Naive thymus-derived CD4-positive, alpha-beta T cell (primary cell): Measurements from ENCODE around the gene INAVA. TPM values are rescaled to one million over a fixed set of nuclear protein-coding genes. Genes with fewer than 3 reads are reported as not detected.
A peak's percentile ranks its signal among the peaks of the same experiment; 100 is the strongest.
"Not testable (repeated sequence)": the region's sequence is repeated elsewhere in the genome, so short reads cannot be mapped to it uniquely, and the experiment has no call there.

Source experiments
- ATAC-seq: fragments of 150-1000 bp; cut with Tn5 transposase; 2 replicates; pipeline ENCODE4 v1.10.0; 2021; ENCODE audit warnings: mild to moderate bottlenecking, moderate library complexity
- CTCF ChIA-PET: fragments of 350-600 bp; sonication (Branson Sonifier 250); formaldehyde crosslinking; loops from one replicate; lab custom pipeline; 2021; ENCODE audit warnings: antibody characterized with exemption; lab: Charles Lee
- POLR2A ChIA-PET: fragments of 350-600 bp; sonication (Branson Sonifier 250); formaldehyde crosslinking; loops from one replicate; lab custom pipeline; 2021; ENCODE audit warnings: antibody characterized with exemption, inconsistent platforms; lab: Charles Lee
- DNase-seq, 9 donors: peaks; one replicate each; pipeline versions ENCODE4 v3.0.0 to v3.0.0-alpha.2; 2020 to 2022; ENCODE audit warnings: mixed read lengths in 1 of 9
- H3K27ac ChIP-seq: one replicate; pipeline ENCODE4 v1.7.0; 2013; ENCODE audit warnings: mild to moderate bottlenecking, low read depth, low read length, moderate library complexity
- H3K27me3 ChIP-seq, 2 donors: one replicate each; pipeline ENCODE4 v1.7.0; 2013; ENCODE audit warnings: low read length in 2 of 2, mild to moderate bottlenecking in 2 of 2, moderate library complexity in 2 of 2; ENCODE audit not compliant: control insufficient read depth in 2 of 2, insufficient read depth in 2 of 2
- H3K36me3 ChIP-seq, 3 experiments: 1 replicate in 2 of 3; 2 replicates in 1 of 3; pipeline ENCODE4 v1.7.0; 2013; ENCODE audit warnings: low read length in 3 of 3, mild to moderate bottlenecking in 3 of 3, moderate library complexity in 1 of 3; ENCODE audit not compliant: insufficient read depth in 3 of 3, control insufficient read depth in 2 of 3
- H3K4me1 ChIP-seq, 2 donors: one replicate each; pipeline ENCODE4 v1.7.0; 2013; ENCODE audit warnings: low read length in 2 of 2, mild to moderate bottlenecking in 2 of 2, moderate library complexity in 1 of 2; ENCODE audit not compliant: control insufficient read depth in 2 of 2, insufficient read depth in 2 of 2
- H3K4me3 ChIP-seq: 2 replicates; pipeline ENCODE4 v1.7.0; 2013; ENCODE audit warnings: mild to moderate bottlenecking, low read length
- H3K9me3 ChIP-seq, 3 experiments: 1 replicate in 2 of 3; 2 replicates in 1 of 3; pipeline ENCODE4 v1.7.0; 2013; ENCODE audit warnings: low read length in 3 of 3; ENCODE audit not compliant: control insufficient read depth in 2 of 3
- H3K27ac Mint-ChIP-seq, 9 donors: one replicate each; pipeline ENCODE4 v1.8.0; 2020 to 2022; ENCODE audit warnings: mixed read lengths in 9 of 9, mild to moderate bottlenecking in 8 of 9, moderate library complexity in 5 of 9, inconsistent platforms in 2 of 9
- H3K27me3 Mint-ChIP-seq, 5 donors: one replicate each; pipeline ENCODE4 v1.8.0; 2021 to 2022; ENCODE audit warnings: mixed read lengths in 5 of 5, mild to moderate bottlenecking in 1 of 5
- H3K36me3 Mint-ChIP-seq, 5 donors: one replicate each; pipeline ENCODE4 v1.8.0; 2020 to 2022; ENCODE audit warnings: mixed read lengths in 5 of 5, mild to moderate bottlenecking in 3 of 5, inconsistent platforms in 1 of 5
- H3K4me1 Mint-ChIP-seq, 7 donors: one replicate each; pipeline ENCODE4 v1.8.0; 2020 to 2022; ENCODE audit warnings: mixed read lengths in 7 of 7, mild to moderate bottlenecking in 3 of 7, inconsistent platforms in 1 of 7
- H3K4me3 Mint-ChIP-seq, 10 donors: one replicate each; pipeline ENCODE4 v1.8.0; 2020 to 2022; ENCODE audit warnings: mild to moderate bottlenecking in 10 of 10, mixed read lengths in 10 of 10, moderate library complexity in 6 of 10, inconsistent platforms in 2 of 10
- H3K9me3 Mint-ChIP-seq, 11 donors: one replicate each; pipeline ENCODE4 v1.8.0; 2020 to 2022; ENCODE audit warnings: mixed read lengths in 11 of 11, mild to moderate bottlenecking in 4 of 11, inconsistent platforms in 1 of 11, moderate library complexity in 1 of 11
- intact Hi-C, 2 donors: fragments of 100-400 bp; cut with micrococcal nuclease; formaldehyde crosslinking; loops; one replicate each; pipeline ENCODE4 v1.15.1; 2023
- polyA plus RNA-seq, 2 donors: library from polyadenylated mRNA; unstranded; fragments of 300-500 nt; fragmentation: Illumina TruSeq; gene quantifications; one replicate each; pipeline ENCODE4 v1.2.3, GENCODE V29; 2021
- total RNA-seq, 6 experiments: library from RNA in 5 of 6; stranded (reverse) in 5 of 6; gene quantifications; 1 replicate in 5 of 6; 2 replicates in 1 of 6; pipeline ENCODE4 v1.2.3 and lab custom pipeline; 2021 to 2026

The INAVA gene
- total and polyA plus RNA-seq, 7 experiments from 2014 or later: 0.51 TPM; not detected in 6

DNA sequence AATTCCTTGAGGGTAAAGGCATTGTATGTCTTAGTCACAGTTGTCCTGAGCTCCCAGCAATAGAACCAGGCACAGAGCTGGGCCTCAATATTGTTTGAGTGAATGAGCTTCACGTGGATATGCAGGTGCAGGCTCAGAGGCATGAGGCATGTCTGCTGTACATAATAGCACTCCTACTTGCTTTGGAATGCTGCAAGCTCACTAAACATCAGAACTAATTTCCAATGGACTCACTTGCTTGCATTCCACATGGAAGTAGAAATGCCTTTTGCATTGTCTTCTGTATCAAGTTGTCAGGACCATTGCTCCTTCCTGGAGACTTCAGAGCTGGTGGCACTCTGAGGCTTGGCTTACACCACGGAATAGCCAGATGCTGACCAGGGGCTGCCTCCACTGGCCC is 37.1 kb downstream of the INAVA start:
- Histone ChIP-seq H3K27ac (no peak overlapping the region), H3K36me3 (no peaks in the 10 kb centered on the region), H3K27me3 (no peaks in the 10 kb centered on the region), H3K4me3 (no peak overlapping the region), H3K4me1 (no peaks in the 10 kb centered on the region), H3K9me3 (no peaks in the 10 kb centered on the region)
- Mint-ChIP-seq H3K36me3 (no peaks in the 10 kb centered on the region), H3K27ac (no peak overlapping the region), H3K9me3 (peaks cover 0 to 8% (median 0%) of the 10 kb centered on the region in 11 donors), H3K4me3 (no peak overlapping the region), H3K27me3 (peaks cover 0 to 28% (median 0%) of the 10 kb centered on the region in 5 donors), H3K4me1 (no peaks in the 10 kb centered on the region)
- ChIA-PET CTCF (no interaction called here), POLR2A (interaction anchor here (0.6 kb wide), 1 partner anchor 92 kb away, joined by 6 read pairs; no protein-coding TSS in a partner anchor)
- no peak for ATAC-seq
- DNase-seq: no peak
- intact Hi-C loops: no loop called here

DNA sequence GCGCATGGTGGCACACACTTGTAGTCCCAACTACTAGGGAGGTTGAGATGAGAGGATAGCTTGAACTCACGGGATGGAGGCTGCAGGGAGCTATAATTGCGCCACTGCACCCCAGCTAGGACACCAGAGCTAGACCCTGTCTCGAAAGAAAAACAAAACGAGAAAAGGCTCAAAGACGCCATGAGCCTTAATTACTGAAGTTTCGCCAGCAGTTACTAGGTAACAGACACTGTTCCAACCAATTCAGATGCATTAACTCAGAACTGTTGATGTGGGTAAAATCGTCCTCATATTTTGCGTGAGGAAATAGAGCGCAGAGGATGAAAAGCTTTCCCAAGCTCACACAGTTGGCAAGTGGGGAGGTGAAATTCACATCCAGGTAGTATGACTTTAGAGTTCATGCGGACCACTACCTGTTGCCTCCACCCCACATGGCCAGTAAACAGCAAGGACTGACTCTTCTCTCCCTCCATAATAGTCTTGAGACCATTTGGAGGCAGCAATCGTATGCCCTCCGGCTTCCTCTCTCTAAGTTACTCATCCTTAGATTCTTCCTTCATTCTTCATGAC is 40.1 kb downstream of the INAVA start:
- no peak overlapping the region for H3K27ac ChIP-seq
- no peak for DNase-seq
- intact Hi-C loops: no loop called here
- Mint-ChIP-seq H3K36me3 (peaks cover 0 to under 1% (median 0%) of the 10 kb centered on the region in 5 donors), H3K4me3 (no peak overlapping the region), H3K27ac (no peak overlapping the region), H3K9me3 (peaks cover 0 to 8% (median 0%) of the 10 kb centered on the region in 11 donors), H3K4me1 (peaks cover 0 to 9% (median 4%) of the 10 kb centered on the region in 7 donors), H3K27me3 (peaks cover 0 to 13% (median 0%) of the 10 kb centered on the region in 5 donors)
- ATAC-seq: no peak
- no peaks in the 10 kb centered on the region for H3K27me3 ChIP-seq
- H3K4me3 ChIP-seq: no peak overlapping the region
- no peaks in the 10 kb centered on the region for H3K9me3 ChIP-seq
- no peaks in the 10 kb centered on the region for H3K36me3 ChIP-seq
- H3K4me1 ChIP-seq: no peaks in the 10 kb centered on the region
- ChIA-PET CTCF (no interaction called here), POLR2A (no interaction called here)

DNA sequence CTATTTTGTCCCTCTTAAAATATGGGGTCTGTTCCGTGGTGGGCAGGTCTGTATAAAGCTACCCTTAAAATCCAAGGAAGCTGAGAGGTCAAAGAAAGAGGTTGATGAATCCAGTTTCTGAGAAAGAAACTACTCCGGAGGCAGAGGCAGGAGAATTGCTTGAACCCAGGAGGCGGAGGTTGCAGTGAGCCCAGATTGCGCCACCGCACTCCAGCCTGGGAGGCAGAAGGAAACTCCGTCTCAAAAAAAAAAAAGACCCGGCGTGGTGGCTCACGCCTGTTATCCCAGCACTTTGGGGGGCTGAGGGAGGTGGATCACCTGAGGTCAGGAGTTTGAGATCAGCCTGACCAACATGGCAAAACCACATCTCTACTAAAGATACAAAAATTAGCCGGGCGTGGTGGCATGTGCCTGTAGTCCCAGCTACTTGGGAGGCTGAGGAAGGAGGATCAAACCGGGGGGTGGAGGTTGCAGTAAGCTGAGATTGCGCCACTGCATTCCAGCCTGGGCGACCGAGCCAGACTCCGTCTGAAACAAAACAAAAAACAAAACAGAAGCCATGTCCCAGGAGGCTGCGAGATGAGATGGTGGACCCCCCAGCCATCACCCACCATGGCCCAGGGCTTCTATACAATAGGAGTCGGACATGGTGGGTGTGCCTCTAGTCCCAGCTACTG is 40.7 kb downstream of the INAVA start:
- DNase-seq, H3K27me3 ChIP-seq, POLR2A ChIA-PET, H3K4me3 ChIP-seq, H3K9me3 ChIP-seq, H3K4me1 Mint-ChIP-seq, ATAC-seq, intact Hi-C loops, H3K36me3 ChIP-seq, H3K27ac Mint-ChIP-seq, H3K36me3 Mint-ChIP-seq, H3K4me1 ChIP-seq, H3K4me3 Mint-ChIP-seq, H3K27ac ChIP-seq, CTCF ChIA-PET: not testable (repeated sequence)
- Mint-ChIP-seq H3K27me3 (peaks cover 0 to 15% (median 0%) of the 10 kb centered on the region in 5 donors), H3K9me3 (peaks cover 0 to 10% (median 3%) of the 10 kb centered on the region in 11 donors)

DNA sequence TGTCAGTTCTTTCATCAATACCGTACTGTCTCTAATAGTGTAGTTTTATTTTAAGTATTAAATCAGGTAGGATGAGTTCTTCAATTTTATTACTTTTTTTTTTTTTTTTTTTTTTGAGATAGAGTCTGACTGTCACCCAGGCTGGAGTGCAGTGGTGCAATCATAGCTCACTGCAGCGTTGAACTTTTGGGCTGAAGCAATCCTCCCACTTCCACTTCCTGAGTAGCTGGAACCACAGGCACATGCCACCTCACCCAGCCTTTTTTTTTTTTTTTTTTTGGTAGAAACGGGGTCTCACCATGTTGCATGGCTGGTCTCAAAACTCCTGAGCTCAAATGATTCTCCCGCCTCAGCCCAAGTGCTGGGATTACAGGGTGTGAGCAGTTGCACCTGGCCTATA is 44.3 kb downstream of the INAVA start:
- DNase-seq (no peak), ATAC-seq (peak; percentile 67)
- Histone ChIP-seq H3K9me3 (no peaks in the 10 kb centered on the region), H3K36me3 (no peaks in the 10 kb centered on the region), H3K4me3 (no peak overlapping the region), H3K27me3 (no peaks in the 10 kb centered on the region), H3K4me1 (no peaks in the 10 kb centered on the region), H3K27ac (no peak overlapping the region)
- no peak overlapping the region for H3K4me3 Mint-ChIP-seq
- peaks cover 0 to 9% (median 4%) of the 10 kb centered on the region in 7 donors for H3K4me1 Mint-ChIP-seq
- H3K27me3 Mint-ChIP-seq: peaks cover 0 to 18% (median 0%) of the 10 kb centered on the region in 5 donors
- H3K36me3 Mint-ChIP-seq: peaks cover 0 to 18% (median 0%) of the 10 kb centered on the region in 5 donors
- CTCF ChIA-PET: no interaction called here
- POLR2A ChIA-PET: interaction anchor here (0.6 kb wide), 1 partner anchor 20 kb away, joined by 3 read pairs; no protein-coding TSS in a partner anchor
- no peak overlapping the region for H3K27ac Mint-ChIP-seq
- H3K9me3 Mint-ChIP-seq: peaks cover 0 to 27% (median 5%) of the 10 kb centered on the region in 11 donors
- intact Hi-C loops: no loop called here

DNA sequence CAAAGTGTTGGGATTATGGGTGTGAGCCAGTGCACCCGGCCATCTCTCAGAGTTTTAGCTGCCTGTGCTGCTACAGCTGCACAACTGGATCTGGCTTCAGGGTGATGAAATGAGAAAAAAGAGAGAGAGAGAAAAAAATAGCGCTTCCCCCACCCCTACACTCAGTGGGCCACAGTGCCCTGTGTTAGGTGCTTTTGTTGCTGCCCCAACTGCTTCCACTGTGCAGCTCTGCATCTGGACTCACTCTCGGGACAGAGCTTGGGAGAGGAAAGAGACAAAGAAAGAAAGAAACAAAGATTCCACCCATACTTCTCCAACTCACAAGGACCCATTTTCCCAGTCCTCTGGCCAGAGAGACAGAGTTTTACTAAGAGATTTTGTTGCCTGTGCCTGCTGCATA is 50.4 kb downstream of the INAVA start:
- no peak for DNase-seq
- H3K36me3 Mint-ChIP-seq: peaks cover 0 to 25% (median 8%) of the 10 kb centered on the region in 5 donors
- Histone ChIP-seq H3K9me3 (no peaks in the 10 kb centered on the region), H3K4me1 (no peaks in the 10 kb centered on the region), H3K27me3 (no peaks in the 10 kb centered on the region), H3K36me3 (no peaks in the 10 kb centered on the region), H3K4me3 (no peak overlapping the region), H3K27ac (no peak overlapping the region)
- peaks cover 2 to 33% (median 12%) of the 10 kb centered on the region in 11 donors for H3K9me3 Mint-ChIP-seq
- H3K27ac Mint-ChIP-seq: no peak overlapping the region
- H3K4me3 Mint-ChIP-seq: no peak overlapping the region
- no peaks in the 10 kb centered on the region for H3K4me1 Mint-ChIP-seq
- ATAC-seq: no peak
- peaks cover 0 to 44% (median 7%) of the 10 kb centered on the region in 5 donors for H3K27me3 Mint-ChIP-seq
- POLR2A ChIA-PET: interaction anchor here (1.0 kb wide), 1 partner anchor 12 kb away, joined by 5 read pairs; no protein-coding TSS in a partner anchor
- CTCF ChIA-PET: no interaction called here
- intact Hi-C loops: no loop called here

DNA sequence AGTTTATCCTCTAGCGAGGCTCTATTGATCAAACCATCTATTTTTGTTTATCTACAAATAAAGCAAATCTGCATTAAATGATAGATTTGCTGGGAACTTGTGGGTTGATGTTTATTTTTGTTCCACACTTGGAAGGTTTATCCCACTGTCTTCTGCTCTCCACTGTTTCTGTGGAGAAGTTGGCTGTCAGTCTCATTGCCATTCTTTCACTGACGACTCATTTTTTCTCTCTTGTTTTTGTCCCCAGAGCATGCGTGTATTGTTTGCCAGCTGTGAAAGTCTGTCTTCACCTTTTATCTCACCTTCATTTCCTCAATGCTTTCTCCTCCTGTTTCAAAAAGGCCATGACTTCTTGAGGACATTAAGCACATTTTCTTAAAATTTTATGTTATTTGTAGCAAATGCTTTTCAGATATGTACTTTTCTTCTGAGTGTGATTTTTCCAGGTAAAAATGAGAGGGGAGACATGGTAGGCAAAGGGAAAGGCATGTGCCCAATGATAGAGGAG is 52.4 kb downstream of the INAVA start:
- no peaks in the 10 kb centered on the region for H3K4me1 ChIP-seq
- H3K27ac ChIP-seq: no peak overlapping the region
- DNase-seq: no peak
- Mint-ChIP-seq H3K27ac (no peak overlapping the region), H3K4me3 (no peak overlapping the region), H3K9me3 (peaks cover 2 to 19% (median 11%) of the 10 kb centered on the region in 11 donors), H3K36me3 (peaks cover 0 to 18% (median 8%) of the 10 kb centered on the region in 5 donors), H3K4me1 (no peaks in the 10 kb centered on the region), H3K27me3 (peaks cover 0 to 36% (median 7%) of the 10 kb centered on the region in 5 donors)
- H3K36me3 ChIP-seq: no peaks in the 10 kb centered on the region
- H3K4me3 ChIP-seq: no peak overlapping the region
- no peaks in the 10 kb centered on the region for H3K9me3 ChIP-seq
- POLR2A ChIA-PET: no interaction called here
- intact Hi-C loops: no loop called here
- no peaks in the 10 kb centered on the region for H3K27me3 ChIP-seq
- CTCF ChIA-PET: no interaction called here
- ATAC-seq: no peak
